Sigmoid colon (tissue), 4 donors: Measurements from ENCODE around the gene TTC39B.

Source experiments
- EP300 ChIP-seq, 4 donors: sonication (generic); formaldehyde crosslinking; IDR thresholded peaks; one replicate each; pipeline ENCODE4 v1.6.1; 2017; ENCODE audit warnings: antibody characterized with exemption in 4 of 4
- POLR2A ChIP-seq, 2 donors: fragments of 450-650 bp; IDR thresholded peaks; one replicate each; pipeline ENCODE4 v1.6.1; 2016; ENCODE audit warnings: antibody characterized with exemption in 2 of 2, mild to moderate bottlenecking in 2 of 2, moderate library complexity in 2 of 2
- POLR2AphosphoS5 ChIP-seq, 4 donors: sonication (generic); formaldehyde crosslinking; IDR thresholded peaks; one replicate each; pipeline ENCODE4 v1.6.1; 2017; ENCODE audit warnings: antibody characterized with exemption in 4 of 4
- TF ChIP-seq, protein P1 (sequence below), 4 experiments: fragments of 450-650 bp in 3 of 4; fragments of 200-600 bp in 1 of 4; IDR thresholded peaks; one replicate each; pipeline ENCODE4 v1.5.1; 2016 to 2019; ENCODE audit warnings: antibody characterized with exemption in 4 of 4, mild to moderate bottlenecking in 3 of 4, moderate library complexity in 2 of 4

DNA sequence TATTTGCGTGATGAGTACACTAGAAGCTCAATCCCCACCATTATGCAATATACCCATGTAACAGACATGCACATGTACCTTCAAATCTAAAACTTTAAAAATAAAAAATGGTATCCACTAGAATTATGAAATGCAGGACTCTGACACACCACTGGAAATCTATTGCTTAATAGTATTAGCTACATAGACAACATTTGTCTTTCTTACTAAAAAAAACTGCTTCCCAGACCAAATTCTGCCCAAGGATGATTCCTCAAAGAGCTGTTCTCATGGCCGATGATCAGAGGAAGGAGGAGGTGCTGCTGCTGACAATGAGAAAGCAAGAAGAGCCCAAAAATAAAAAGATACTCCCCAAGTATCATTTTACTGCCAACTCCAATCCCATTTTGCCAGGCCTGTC, 67.2 kb downstream of the TTC39B start:
- TF ChIP-seq, protein P1, sequence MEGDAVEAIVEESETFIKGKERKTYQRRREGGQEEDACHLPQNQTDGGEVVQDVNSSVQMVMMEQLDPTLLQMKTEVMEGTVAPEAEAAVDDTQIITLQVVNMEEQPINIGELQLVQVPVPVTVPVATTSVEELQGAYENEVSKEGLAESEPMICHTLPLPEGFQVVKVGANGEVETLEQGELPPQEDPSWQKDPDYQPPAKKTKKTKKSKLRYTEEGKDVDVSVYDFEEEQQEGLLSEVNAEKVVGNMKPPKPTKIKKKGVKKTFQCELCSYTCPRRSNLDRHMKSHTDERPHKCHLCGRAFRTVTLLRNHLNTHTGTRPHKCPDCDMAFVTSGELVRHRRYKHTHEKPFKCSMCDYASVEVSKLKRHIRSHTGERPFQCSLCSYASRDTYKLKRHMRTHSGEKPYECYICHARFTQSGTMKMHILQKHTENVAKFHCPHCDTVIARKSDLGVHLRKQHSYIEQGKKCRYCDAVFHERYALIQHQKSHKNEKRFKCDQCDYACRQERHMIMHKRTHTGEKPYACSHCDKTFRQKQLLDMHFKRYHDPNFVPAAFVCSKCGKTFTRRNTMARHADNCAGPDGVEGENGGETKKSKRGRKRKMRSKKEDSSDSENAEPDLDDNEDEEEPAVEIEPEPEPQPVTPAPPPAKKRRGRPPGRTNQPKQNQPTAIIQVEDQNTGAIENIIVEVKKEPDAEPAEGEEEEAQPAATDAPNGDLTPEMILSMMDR (IDR thresholded peaks at IDR 0.05): no peak
- TF ChIP-seq EP300 (IDR thresholded peaks at IDR 0.05) (no peak), POLR2AphosphoS5 (IDR thresholded peaks at IDR 0.05) (no peak), POLR2A (IDR thresholded peaks at IDR 0.05) (no peak)
